WTC11 (cell line): ENCODE results near the gene GLIPR1. TPM values are rescaled to one million over a fixed set of nuclear protein-coding genes. Genes with fewer than 3 reads are reported as not detected.
A peak's percentile ranks its signal among the peaks of the same experiment; 100 is the strongest.

Experiments used
- ATAC-seq: fragments of 200-7000 bp; cut with Tn5 transposase; 2 replicates; pipeline ENCODE4 v1.10.0; 2021; ENCODE audit warnings: mild to moderate bottlenecking, moderate library complexity
- CTCF ChIA-PET: fragments of 300-600 bp; sonication (Branson Sonifier 250); formaldehyde crosslinking; loops from one replicate; lab custom pipeline; 2021; ENCODE audit warnings: antibody characterized with exemption; lab: Charles Lee
- POLR2A ChIA-PET: fragments of 350-600 bp; sonication (Branson Sonifier 250); formaldehyde crosslinking; loops from one replicate; lab custom pipeline; 2021; ENCODE audit warnings: antibody characterized with exemption; lab: Charles Lee
- DNase-seq: peaks from one replicate; pipeline ENCODE4 v3.0.0; 2021; ENCODE audit warnings: low spot score
- H3K27ac Mint-ChIP-seq: 2 replicates; pipeline ENCODE4 v1.8.0; 2021; ENCODE audit warnings: mixed read lengths
- H3K27me3 Mint-ChIP-seq: 2 replicates; pipeline ENCODE4 v1.8.0; 2021; ENCODE audit warnings: low read depth, mild to moderate bottlenecking, moderate library complexity, mixed read lengths
- H3K36me3 Mint-ChIP-seq: 2 replicates; pipeline ENCODE4 v1.8.0; 2021; ENCODE audit warnings: mixed read lengths
- H3K4me1 Mint-ChIP-seq: 2 replicates; pipeline ENCODE4 v1.8.0; 2022; ENCODE audit warnings: mixed read lengths
- H3K4me3 Mint-ChIP-seq: 2 replicates; pipeline ENCODE4 v1.8.0; 2021; ENCODE audit warnings: mild to moderate bottlenecking, moderate library complexity, mixed read lengths
- H3K9me3 Mint-ChIP-seq: 2 replicates; pipeline ENCODE4 v1.8.0; 2021; ENCODE audit warnings: mixed read lengths
- ATF3 ChIP-seq: sonication (generic); formaldehyde crosslinking; conservative IDR thresholded peaks from 2 replicates; pipeline ENCODE4 v1.8.1; 2022; ENCODE audit warnings: mild to moderate bottlenecking, missing genetic modification reagents
- CDX4 ChIP-seq: fragments of 250-450 bp; sonication (Bioruptor Pico); IDR thresholded peaks from 2 replicates; pipeline ENCODE4 v1.9.0; 2021; ENCODE audit warnings: moderate library complexity, mild to moderate bottlenecking, inconsistent platforms, borderline replicate concordance
- CREM ChIP-seq: sonication (generic); formaldehyde crosslinking; IDR thresholded peaks from 2 replicates; pipeline ENCODE4 v1.8.1; 2022; ENCODE audit warnings: mild to moderate bottlenecking, missing genetic modification reagents, moderate library complexity
- ETV6 ChIP-seq: sonication (generic); formaldehyde crosslinking; IDR thresholded peaks from 2 replicates; pipeline ENCODE4 v1.8.1; 2022; ENCODE audit warnings: mild to moderate bottlenecking, missing genetic modification reagents
- FOXP1 ChIP-seq: sonication (generic); formaldehyde crosslinking; IDR thresholded peaks from 2 replicates; pipeline ENCODE4 v1.8.0; 2022; ENCODE audit warnings: missing genetic modification reagents, mild to moderate bottlenecking, moderate library complexity, borderline replicate concordance
- MYBL2 ChIP-seq: sonication (generic); formaldehyde crosslinking; IDR thresholded peaks from 2 replicates; pipeline ENCODE4 v1.8.1; 2023; ENCODE audit warnings: mild to moderate bottlenecking, moderate library complexity, missing genetic modification reagents
- NFATC4 ChIP-seq: fragments of 250-450 bp; sonication (Bioruptor Pico); IDR thresholded peaks from 2 replicates; pipeline ENCODE4 v1.9.0; 2021; ENCODE audit warnings: mild to moderate bottlenecking
- NFYB ChIP-seq: sonication (generic); formaldehyde crosslinking; conservative IDR thresholded peaks from 2 replicates; pipeline ENCODE4 v1.8.0; 2022; ENCODE audit warnings: low read depth, missing genetic modification reagents
- SP1 ChIP-seq: sonication (generic); formaldehyde crosslinking; conservative IDR thresholded peaks from 2 replicates; pipeline ENCODE4 v1.8.1; 2022; ENCODE audit warnings: missing genetic modification reagents
- USF1 ChIP-seq: sonication (generic); formaldehyde crosslinking; IDR thresholded peaks from 2 replicates; pipeline ENCODE4 v1.8.0; 2022; ENCODE audit warnings: mild to moderate bottlenecking, missing genetic modification reagents
- USF2 ChIP-seq: sonication (generic); formaldehyde crosslinking; IDR thresholded peaks from 2 replicates; pipeline ENCODE4 v1.8.1; 2023; ENCODE audit warnings: mild to moderate bottlenecking, missing genetic modification reagents, moderate library complexity
- ZBTB43 ChIP-seq: sonication (generic); formaldehyde crosslinking; IDR thresholded peaks from 2 replicates; pipeline ENCODE4 v1.8.1; 2023; ENCODE audit warnings: mild to moderate bottlenecking, missing genetic modification reagents
- ZNF263 ChIP-seq: sonication (generic); formaldehyde crosslinking; IDR thresholded peaks from 2 replicates; pipeline ENCODE4 v1.8.1; 2022; ENCODE audit warnings: low read depth, mild to moderate bottlenecking, moderate library complexity, missing genetic modification reagents
- ZNF281 ChIP-seq: sonication (generic); formaldehyde crosslinking; IDR thresholded peaks from 2 replicates; pipeline ENCODE4 v1.8.0; 2023; ENCODE audit warnings: mild to moderate bottlenecking, missing genetic modification reagents
- ZNF317 ChIP-seq: sonication (generic); formaldehyde crosslinking; IDR thresholded peaks from 2 replicates; pipeline ENCODE4 v1.8.1; 2023; ENCODE audit warnings: low read depth, mild to moderate bottlenecking, moderate library complexity, missing genetic modification reagents, borderline replicate concordance
- ZNF396 ChIP-seq: fragments of 250-450 bp; sonication (Bioruptor Pico); IDR thresholded peaks from 2 replicates; pipeline ENCODE4 v1.8.0; 2021; ENCODE audit warnings: mild to moderate bottlenecking, moderate library complexity, borderline replicate concordance
- ZNF532 ChIP-seq: fragments of 250-450 bp; sonication (Bioruptor Pico); IDR thresholded peaks from 2 replicates; pipeline ENCODE4 v1.9.0; 2021; ENCODE audit warnings: mild to moderate bottlenecking, borderline replicate concordance
- ZSCAN18 ChIP-seq: fragments of 250-450 bp; sonication (Bioruptor Pico); IDR thresholded peaks from 2 replicates; pipeline ENCODE4 v2.1.2; 2022; ENCODE audit warnings: mild to moderate bottlenecking, moderate library complexity
- total RNA-seq: library from RNA; stranded (reverse); gene quantifications from 3 replicates; pipeline ENCODE4 v1.2.3, GENCODE V29; 2021

The GLIPR1 gene
- total RNA-seq, 1 experiment from 2014 or later, result 0.28 TPM

- peaks cover 57% of the 10 kb centered on the region for H3K36me3 Mint-ChIP-seq
- CTCF ChIA-PET, result interaction anchor here (0.7 to 2.2 kb wide), 6 partner anchors 46 to 103 kb away, joined by 3 to 10 read pairs (median 4); partner anchors contain the start of gene GLIPR1L1
These were observed 43.0 kb upstream of the GLIPR1 start for GRCh38 chr12:75437564-75437963.

GRCh38 chr12:75438059-75438754 is 42.3 kb upstream of the GLIPR1 start:
- TF ChIP-seq NFATC4 (CRISPR knock-in tag) (no peak), ATF3 (CRISPR knock-in tag) (no peak), USF2 (no peak), FOXP1 (CRISPR knock-in tag) (no peak), ZBTB43 (CRISPR knock-in tag) (no peak), CREM (CRISPR knock-in tag) (no peak), ZNF281 (CRISPR knock-in tag) (no peak), USF1 (CRISPR knock-in tag) (no peak), ETV6 (CRISPR knock-in tag) (no peak)
- Mint-ChIP-seq H3K4me3 (no peak overlapping the region), H3K9me3 (peaks cover 85% of the 10 kb centered on the region), H3K36me3 (peaks cover 58% of the 10 kb centered on the region), H3K4me1 (0 out of 2 replicates have a peak, but pooled peaks cover 9% of the 10 kb centered on the region), H3K27me3 (no peaks in the 10 kb centered on the region), H3K27ac (no peak overlapping the region)
- no peak for DNase-seq
- ChIA-PET CTCF (interaction anchor here (0.7 to 2.2 kb wide), 4 partner anchors 46 to 77 kb away, joined by 3 to 10 read pairs (median 4); no protein-coding TSS in a partner anchor), POLR2A (no interaction called here)
- ATAC-seq, result peak; percentile 78

More at GRCh38 chr12:75437564-75437963, 43.0 kb upstream of the GLIPR1 start:
- POLR2A ChIA-PET, result no interaction called here
- Mint-ChIP-seq H3K4me1 (peaks cover 15% of the 10 kb centered on the region), H3K27me3 (no peaks in the 10 kb centered on the region), H3K9me3 (peaks cover 79% of the 10 kb centered on the region), H3K4me3 (no peak overlapping the region), H3K27ac (no peak overlapping the region)
- DNase-seq, result no peak
- peak; percentile 84 for ATAC-seq
- no peak for TF ChIP-seq SP1 (CRISPR knock-in tag)
- TF ChIP-seq, all 79 proteins: peak for 0

GRCh38 chr12:75439048-75439447 is 41.5 kb upstream of the GLIPR1 start:
- no peaks in the 10 kb centered on the region for H3K27me3 Mint-ChIP-seq
- CTCF ChIA-PET, result interaction anchor here (2.2 kb wide), 1 partner anchor 45 kb away, joined by 10 read pairs; no protein-coding TSS in a partner anchor
- POLR2A ChIA-PET, result no interaction called here
- no peak overlapping the region for H3K4me3 Mint-ChIP-seq
- peaks cover 54% of the 10 kb centered on the region for H3K36me3 Mint-ChIP-seq
- H3K27ac Mint-ChIP-seq, result no peak overlapping the region
- DNase-seq (no peak), ATAC-seq (no peak)
- 0 out of 2 replicates have a peak, but pooled peaks cover 9% of the 10 kb centered on the region for H3K4me1 Mint-ChIP-seq
- H3K9me3 Mint-ChIP-seq, result peaks cover 85% of the 10 kb centered on the region
- TF ChIP-seq NFYB (CRISPR knock-in tag), result no peak
- no peak for TF ChIP-seq ZSCAN18 (CRISPR knock-in tag)
- no peak for TF ChIP-seq ZNF532 (CRISPR knock-in tag)
- TF ChIP-seq MYBL2 (CRISPR knock-in tag), result no peak
- no peak for TF ChIP-seq ZNF396
- TF ChIP-seq CDX4 (CRISPR knock-in tag), result no peak
- TF ChIP-seq ZNF317 (CRISPR knock-in tag), result no peak
- no peak for TF ChIP-seq ZNF263 (CRISPR knock-in tag)
